Memory B cell (primary cell): ENCODE results near the gene ETV7.

ENCODE experiments used
- ATAC-seq: fragments of 150-1000 bp; cut with Tn5 transposase; 2 replicates; pipeline ENCODE4 v1.10.0; 2021; ENCODE audit warnings: low read depth, mild to moderate bottlenecking, moderate library complexity
- DNase-seq, 2 donors: peaks; one replicate each; pipeline ENCODE4 v3.0.0; 2022; ENCODE audit warnings: low spot score in 2 of 2
- H3K27ac Mint-ChIP-seq: one replicate; pipeline ENCODE4 v1.8.0; 2022; ENCODE audit warnings: mild to moderate bottlenecking, moderate library complexity, mixed read lengths
- H3K27me3 Mint-ChIP-seq: one replicate; pipeline ENCODE4 v1.8.0; 2022; ENCODE audit warnings: mixed read lengths
- H3K36me3 Mint-ChIP-seq: one replicate; pipeline ENCODE4 v1.8.0; 2022; ENCODE audit warnings: mild to moderate bottlenecking, mixed read lengths
- H3K4me1 Mint-ChIP-seq: one replicate; pipeline ENCODE4 v1.8.0; 2022; ENCODE audit warnings: mixed read lengths
- H3K4me3 Mint-ChIP-seq: one replicate; pipeline ENCODE4 v1.8.0; 2022; ENCODE audit warnings: mild to moderate bottlenecking, moderate library complexity, mixed read lengths
- H3K9me3 Mint-ChIP-seq: one replicate; pipeline ENCODE4 v1.8.0; 2022; ENCODE audit warnings: mixed read lengths

ETV7 gene

DNA sequence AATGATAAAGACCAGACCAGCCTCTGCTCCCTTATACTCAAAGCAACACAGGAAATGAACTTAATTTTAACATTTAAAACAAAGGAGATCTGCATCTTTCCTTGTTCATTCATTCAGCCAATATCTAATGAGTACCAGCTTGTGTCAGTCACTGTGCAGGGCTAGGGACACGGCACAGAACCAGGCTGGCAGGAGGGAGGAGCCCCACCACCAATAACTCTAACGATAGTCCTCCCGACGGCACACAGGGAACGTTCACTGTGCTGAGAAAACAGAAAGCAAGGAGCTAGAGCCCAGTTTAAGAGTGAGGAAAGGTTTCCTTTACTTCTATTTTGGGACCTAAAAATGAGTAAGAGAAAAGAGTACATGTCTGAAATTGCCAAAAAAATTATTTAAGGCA is 9.9 kb downstream of the ETV7 start:
- ATAC-seq (no peak), DNase-seq (no peak)
- Mint-ChIP-seq H3K36me3 (no peaks in the 10 kb centered on the region), H3K4me3 (no peak overlapping the region), H3K4me1 (peaks cover 8% of the 10 kb centered on the region), H3K9me3 (no peaks in the 10 kb centered on the region), H3K27me3 (no peaks in the 10 kb centered on the region), H3K27ac (no peak overlapping the region)

DNA sequence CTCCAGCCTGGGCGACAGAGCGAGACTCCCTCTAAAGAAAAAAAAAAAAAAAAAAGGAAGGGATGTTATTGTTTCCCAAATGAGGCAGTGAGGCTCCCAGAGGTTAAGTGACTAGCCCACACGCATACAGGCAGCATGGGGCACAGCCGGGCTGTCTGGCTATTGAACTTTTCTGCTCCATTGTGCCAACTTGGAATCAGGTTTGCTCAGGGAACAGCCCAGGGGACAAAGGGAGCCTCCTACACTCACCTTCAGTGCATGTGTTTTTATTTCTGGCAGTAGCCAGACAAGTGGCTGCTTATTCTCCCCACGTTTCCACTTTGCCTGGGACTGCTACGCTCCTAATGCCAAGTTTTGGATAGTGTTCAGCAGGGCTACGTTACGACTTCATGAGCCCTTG is 10.7 kb downstream of the ETV7 start:
- DNase-seq (no peak), ATAC-seq (no peak)
- no peaks in the 10 kb centered on the region for H3K36me3 Mint-ChIP-seq
- H3K4me1 Mint-ChIP-seq, result peaks cover 5% of the 10 kb centered on the region
- no peaks in the 10 kb centered on the region for H3K9me3 Mint-ChIP-seq
- H3K4me3 Mint-ChIP-seq, result no peak overlapping the region
- peaks cover 3% of the 10 kb centered on the region for H3K27me3 Mint-ChIP-seq
- no peak overlapping the region for H3K27ac Mint-ChIP-seq

DNA sequence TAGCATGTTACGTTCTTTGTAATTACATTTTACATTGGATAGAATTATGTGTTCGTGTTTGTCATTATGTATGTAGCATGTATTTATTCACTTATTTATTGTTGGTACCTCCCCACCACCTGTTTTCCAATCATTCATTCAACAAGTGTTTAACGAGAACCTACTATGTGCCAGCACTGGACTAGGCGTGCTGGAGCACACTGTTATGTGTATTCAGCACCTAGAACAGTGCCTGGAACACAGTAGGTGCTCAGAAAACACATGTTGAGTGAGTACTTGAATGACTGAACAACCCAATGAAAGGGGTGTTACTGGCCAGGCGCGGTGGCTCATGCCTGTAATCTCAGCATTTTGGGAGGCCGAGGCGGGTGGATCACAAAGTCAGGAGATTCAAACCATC is 11.3 kb downstream of the ETV7 start:
- Mint-ChIP-seq H3K36me3 (no peaks in the 10 kb centered on the region), H3K4me1 (peaks cover 5% of the 10 kb centered on the region), H3K27me3 (peaks cover 3% of the 10 kb centered on the region), H3K27ac (no peak overlapping the region), H3K4me3 (no peak overlapping the region), H3K9me3 (no peaks in the 10 kb centered on the region)
- no peak for DNase-seq
- ATAC-seq, result no peak

DNA sequence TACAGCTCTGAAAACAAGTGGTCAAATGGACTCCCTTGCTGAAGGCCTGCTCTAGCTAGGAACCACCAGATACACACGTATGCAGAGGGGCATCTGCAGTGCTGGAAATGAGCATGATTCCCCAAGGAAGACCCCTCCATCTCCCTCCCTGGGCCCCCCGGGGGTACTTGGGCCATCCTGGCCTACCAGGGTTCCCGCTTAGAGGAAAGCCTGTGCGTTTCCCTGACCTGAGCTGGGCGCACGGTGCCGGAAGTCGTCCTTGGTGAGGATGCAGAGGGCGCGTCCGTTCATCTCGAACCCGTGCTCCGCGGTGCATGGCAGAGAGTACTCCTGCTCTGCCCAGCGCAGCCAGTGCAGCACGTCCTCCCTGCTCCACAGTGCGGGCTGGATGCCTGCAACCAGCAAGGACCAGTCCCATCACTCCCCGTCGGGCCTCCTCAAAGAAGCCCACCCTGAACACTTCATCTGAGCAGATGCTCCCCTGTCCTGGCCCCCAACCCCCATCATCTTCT is 11.8 kb downstream of the ETV7 start:
- no peak overlapping the region for H3K4me3 Mint-ChIP-seq
- ATAC-seq, result no peak
- H3K36me3 Mint-ChIP-seq, result no peaks in the 10 kb centered on the region

DNA sequence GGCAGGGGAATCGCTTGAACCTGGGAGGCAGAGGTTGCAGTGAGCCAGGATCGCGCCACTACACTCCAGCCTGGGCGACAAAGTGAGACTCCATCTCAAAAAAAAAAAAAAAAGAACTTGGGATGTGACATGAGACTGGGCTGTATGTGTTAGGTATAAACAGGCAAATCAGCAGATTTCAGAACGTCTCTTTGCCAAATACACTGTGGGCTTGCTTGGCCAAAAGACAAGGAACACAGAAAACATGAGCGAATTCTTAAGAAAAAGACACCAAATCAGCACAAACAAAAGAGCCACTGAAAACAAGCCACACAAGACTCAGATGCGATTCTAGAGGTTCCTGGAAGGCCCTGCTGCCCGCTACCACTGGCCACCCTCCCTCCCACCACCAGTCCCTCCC is 12.5 kb downstream of the ETV7 start:
- H3K4me3 Mint-ChIP-seq, result no peak overlapping the region
- no peaks in the 10 kb centered on the region for H3K36me3 Mint-ChIP-seq
- H3K27me3 Mint-ChIP-seq, result peaks cover 3% of the 10 kb centered on the region
- no peak overlapping the region for H3K27ac Mint-ChIP-seq
- ATAC-seq (no peak), DNase-seq (no peak)
- H3K4me1 Mint-ChIP-seq, result peaks cover 5% of the 10 kb centered on the region
- no peaks in the 10 kb centered on the region for H3K9me3 Mint-ChIP-seq

More for the DNA sequence above, 11.8 kb downstream of the ETV7 start:
- H3K27ac Mint-ChIP-seq, result no peak overlapping the region
- no peaks in the 10 kb centered on the region for H3K9me3 Mint-ChIP-seq
- H3K4me1 Mint-ChIP-seq, result peaks cover 5% of the 10 kb centered on the region
- no peak for DNase-seq
- peaks cover 3% of the 10 kb centered on the region for H3K27me3 Mint-ChIP-seq

DNA sequence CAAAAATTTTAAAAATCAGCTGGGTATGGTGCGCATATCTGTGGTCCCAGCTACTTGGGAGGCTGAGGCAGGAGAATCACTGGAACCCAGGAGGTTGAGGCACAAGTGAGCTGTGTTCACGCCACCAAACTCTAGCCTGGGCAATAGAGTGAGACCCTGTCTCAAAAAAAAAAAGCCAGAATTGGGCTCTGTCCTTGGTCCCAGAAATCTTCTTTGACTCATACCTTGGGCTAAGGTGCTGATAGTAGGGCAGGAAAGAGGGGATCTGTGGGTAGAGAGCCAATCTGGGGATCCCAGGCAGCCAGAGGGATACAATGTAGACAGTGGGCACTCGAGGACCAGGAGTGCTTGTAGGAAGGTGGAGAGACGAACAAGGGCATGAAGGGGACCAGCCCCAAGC is 13.3 kb downstream of the ETV7 start:
- no peaks in the 10 kb centered on the region for H3K36me3 Mint-ChIP-seq
- H3K27ac Mint-ChIP-seq, result no peak overlapping the region
- DNase-seq, result no peak
- no peak for ATAC-seq
- peaks cover 5% of the 10 kb centered on the region for H3K4me1 Mint-ChIP-seq
- no peaks in the 10 kb centered on the region for H3K9me3 Mint-ChIP-seq
- no peak overlapping the region for H3K4me3 Mint-ChIP-seq
- H3K27me3 Mint-ChIP-seq, result peaks cover 3% of the 10 kb centered on the region

DNA sequence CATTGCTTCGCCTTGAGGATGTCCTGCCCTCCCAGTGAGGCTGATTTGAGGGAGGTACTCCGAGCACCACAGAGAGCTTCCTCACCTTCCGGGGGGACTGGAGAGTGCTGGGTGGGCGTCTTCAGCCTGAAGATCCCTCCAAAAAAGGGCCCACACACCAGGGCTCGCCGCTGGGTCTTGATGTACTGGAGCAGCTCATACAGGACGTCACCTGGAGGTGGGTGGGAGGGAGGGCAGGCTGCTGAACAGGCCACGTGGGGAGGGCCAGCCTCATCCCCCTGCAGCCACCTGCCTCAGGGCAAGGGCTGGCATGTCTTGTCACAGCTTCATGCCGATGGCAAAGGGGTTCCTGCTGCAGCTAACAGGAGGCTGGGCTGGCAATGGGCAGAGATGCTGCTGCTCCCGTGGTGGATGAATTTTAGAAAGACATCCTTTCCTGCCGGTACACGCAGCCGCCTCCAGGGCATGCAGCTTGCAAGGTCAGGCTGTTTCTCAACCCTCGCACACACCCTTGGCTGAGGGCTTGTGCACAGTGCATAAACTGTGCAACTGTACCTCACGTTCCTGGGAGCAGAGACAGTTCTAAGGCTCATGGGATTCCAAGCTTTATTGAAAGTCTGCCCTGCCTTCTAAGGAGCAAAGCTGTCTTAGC is 14.0 kb downstream of the ETV7 start:
- DNase-seq, result no peak
- ATAC-seq, result no peak
- H3K4me1 Mint-ChIP-seq, result peaks cover 2% of the 10 kb centered on the region
- H3K4me3 Mint-ChIP-seq, result no peak overlapping the region
- no peak overlapping the region for H3K27ac Mint-ChIP-seq
- H3K9me3 Mint-ChIP-seq, result no peaks in the 10 kb centered on the region
- peaks cover 3% of the 10 kb centered on the region for H3K27me3 Mint-ChIP-seq
- no peaks in the 10 kb centered on the region for H3K36me3 Mint-ChIP-seq

DNA sequence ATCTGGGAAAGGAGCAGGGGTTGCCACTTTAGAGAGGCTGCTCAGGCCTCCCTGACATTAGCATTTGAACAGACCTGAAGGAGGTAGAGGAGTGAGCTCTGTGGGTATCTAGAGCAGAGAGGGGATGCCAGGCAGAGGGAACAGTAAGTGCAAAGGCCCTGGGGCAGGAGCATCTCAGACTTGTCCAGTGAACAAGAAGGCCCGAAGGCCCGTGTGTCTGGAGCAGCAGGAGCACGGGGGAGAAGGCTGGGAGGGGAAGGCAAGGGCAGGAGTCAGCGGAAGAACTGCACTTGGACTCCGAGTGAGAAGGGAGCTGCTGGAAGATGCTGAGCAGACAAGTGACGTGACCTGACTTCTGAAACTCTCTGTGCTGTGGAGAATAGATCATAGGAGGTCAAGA is 15.4 kb downstream of the ETV7 start:
- Mint-ChIP-seq H3K4me3 (no peak overlapping the region), H3K27ac (no peak overlapping the region), H3K9me3 (no peaks in the 10 kb centered on the region), H3K36me3 (no peaks in the 10 kb centered on the region), H3K4me1 (no peaks in the 10 kb centered on the region), H3K27me3 (peaks cover 3% of the 10 kb centered on the region)
- ATAC-seq (no peak), DNase-seq (no peak)

DNA sequence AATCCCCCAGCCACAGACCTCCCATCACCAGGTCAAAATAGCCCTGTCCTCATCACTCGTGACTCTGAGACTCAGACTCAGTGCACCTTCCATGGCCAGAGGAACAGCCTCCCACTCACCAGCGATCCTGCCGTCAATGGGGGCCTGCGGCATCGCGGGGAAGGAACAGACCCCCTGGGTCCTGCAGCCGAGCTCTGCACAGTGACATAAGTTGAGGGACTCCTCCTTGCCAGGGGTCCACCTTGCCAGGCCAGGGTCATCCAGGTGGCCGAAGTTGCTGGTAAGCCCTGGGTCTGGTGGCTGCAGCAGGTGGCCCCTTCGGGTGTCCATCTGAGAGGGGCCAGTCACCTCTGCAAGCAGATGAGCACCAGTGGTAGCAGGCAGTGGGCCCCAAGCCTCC is 16.3 kb downstream of the ETV7 start:
- Mint-ChIP-seq H3K4me3 (no peak overlapping the region), H3K27ac (no peak overlapping the region), H3K36me3 (no peaks in the 10 kb centered on the region), H3K27me3 (peaks cover 3% of the 10 kb centered on the region), H3K4me1 (peaks cover 5% of the 10 kb centered on the region), H3K9me3 (no peaks in the 10 kb centered on the region)
- DNase-seq (no peak), ATAC-seq (no peak)

DNA sequence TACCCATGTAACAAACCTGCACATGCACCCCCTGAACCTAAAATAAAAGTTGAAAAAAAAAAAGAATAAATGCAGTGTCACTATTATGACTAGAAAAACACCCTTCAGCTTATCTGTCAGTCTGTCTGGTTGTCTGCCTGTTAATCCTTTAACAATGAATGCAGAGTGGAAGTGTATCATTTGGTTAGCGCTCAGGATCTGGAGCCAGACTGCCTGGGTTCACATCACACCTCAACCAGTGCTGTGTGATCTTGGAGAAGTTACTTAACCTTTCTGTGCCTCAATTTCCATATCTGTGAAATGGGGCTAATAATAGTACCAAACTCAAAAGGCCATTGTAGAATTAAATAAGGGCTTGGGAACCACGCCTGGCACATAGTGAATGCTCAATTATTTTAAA is 16.8 kb downstream of the ETV7 start:
- no peak overlapping the region for H3K27ac Mint-ChIP-seq
- H3K9me3 Mint-ChIP-seq, result no peaks in the 10 kb centered on the region
- H3K27me3 Mint-ChIP-seq, result peaks cover 3% of the 10 kb centered on the region
- H3K4me3 Mint-ChIP-seq, result no peak overlapping the region
- ATAC-seq, result no peak
- DNase-seq, result no peak
- H3K4me1 Mint-ChIP-seq, result peaks cover 5% of the 10 kb centered on the region
- no peaks in the 10 kb centered on the region for H3K36me3 Mint-ChIP-seq

DNA sequence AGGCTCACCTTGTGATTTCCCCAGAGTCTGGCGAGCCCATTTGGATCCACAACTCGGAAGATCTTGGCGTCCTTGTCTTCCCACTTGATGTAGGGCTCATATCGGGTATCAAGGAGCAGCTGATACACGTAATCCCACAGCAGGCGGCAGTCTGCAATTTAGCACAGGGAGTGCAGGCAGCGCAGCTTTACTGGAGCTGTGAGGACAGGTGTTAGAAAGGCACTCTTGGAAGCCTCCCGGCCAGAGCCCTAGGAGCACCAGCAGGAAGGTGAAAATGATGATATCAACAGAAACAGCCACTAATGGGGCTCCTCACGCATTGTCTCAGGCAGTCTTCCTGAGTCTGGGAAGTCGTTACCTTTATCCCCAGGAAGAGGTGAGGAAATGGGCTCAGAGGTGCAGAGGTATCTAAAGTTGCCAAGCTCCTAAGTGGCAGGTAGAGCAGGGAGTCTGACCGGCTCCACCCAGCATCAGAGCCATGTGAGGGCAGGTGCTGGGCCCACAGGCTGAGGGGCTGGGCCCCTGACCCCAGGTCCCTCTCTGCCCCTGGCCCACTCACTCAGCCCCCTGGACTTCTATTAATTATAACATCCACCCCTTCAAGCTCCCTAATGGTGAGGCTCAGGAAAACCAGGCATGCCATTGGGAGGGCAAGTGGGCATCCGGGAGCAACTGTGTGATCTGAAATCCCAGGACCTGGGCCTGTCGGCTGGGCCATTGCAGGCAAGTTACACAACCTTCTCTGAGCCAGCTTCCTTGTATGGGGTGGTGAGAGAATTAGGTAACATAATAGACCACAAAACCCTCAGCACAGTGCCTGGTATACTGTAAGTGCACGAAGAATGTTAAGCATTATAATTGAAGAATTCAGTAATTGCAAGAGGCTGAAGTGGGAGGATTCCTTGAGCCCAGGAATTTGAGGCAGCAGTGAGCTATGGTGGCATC is 18.3 kb downstream of the ETV7 start:
- Mint-ChIP-seq H3K4me1 (peaks cover 15% of the 10 kb centered on the region), H3K27me3 (peaks cover 3% of the 10 kb centered on the region), H3K4me3 (no peak overlapping the region), H3K27ac (no peak overlapping the region), H3K36me3 (no peaks in the 10 kb centered on the region), H3K9me3 (no peaks in the 10 kb centered on the region)
- DNase-seq (no peak), ATAC-seq (no peak)

DNA sequence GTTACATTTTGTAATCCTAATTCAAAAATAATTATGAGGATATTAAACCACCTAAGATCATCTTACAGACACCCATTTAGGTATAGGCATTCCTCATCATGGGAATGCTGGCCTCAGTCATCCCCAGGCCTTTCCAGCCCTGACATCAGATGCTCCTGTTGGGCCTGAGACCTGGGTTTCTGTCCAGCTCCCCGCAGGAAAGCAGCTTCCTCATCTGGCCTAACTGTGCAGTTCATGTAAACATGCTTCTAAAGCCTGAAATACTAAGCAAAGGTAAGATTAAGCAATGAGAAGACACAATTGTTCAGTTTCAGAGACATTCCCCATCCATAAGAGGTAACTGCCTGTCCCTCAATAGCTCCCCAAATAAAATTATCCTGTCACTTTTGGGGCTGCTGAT is 19.0 kb downstream of the ETV7 start:
- no peak for DNase-seq
- peaks cover 15% of the 10 kb centered on the region for H3K4me1 Mint-ChIP-seq

DNA sequence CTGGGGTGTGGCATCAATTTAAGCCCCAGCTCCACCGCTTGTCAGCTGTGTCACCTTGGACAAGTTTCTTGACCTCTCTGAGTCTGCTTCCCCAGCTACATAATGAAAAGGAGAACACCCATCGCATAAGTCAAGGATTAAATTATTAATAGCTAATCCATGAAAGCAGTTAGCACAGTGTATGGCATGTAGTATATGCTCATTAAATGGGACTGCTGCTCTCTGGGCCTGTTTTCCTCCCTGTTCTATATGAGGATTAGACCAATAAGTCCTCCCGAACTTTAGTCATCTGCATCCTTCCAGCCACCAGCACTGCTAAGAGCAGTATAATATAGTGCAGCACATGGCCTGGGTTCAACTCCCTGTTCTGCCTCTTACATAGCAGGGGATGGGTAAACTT is 19.7 kb downstream of the ETV7 start:
- peaks cover 3% of the 10 kb centered on the region for H3K27me3 Mint-ChIP-seq
- peaks cover 15% of the 10 kb centered on the region for H3K4me1 Mint-ChIP-seq
- no peaks in the 10 kb centered on the region for H3K9me3 Mint-ChIP-seq
- ATAC-seq (no peak), DNase-seq (no peak)
- no peaks in the 10 kb centered on the region for H3K36me3 Mint-ChIP-seq
- H3K27ac Mint-ChIP-seq, result no peak overlapping the region
- H3K4me3 Mint-ChIP-seq, result no peak overlapping the region

More for the DNA sequence above, 19.0 kb downstream of the ETV7 start:
- no peak overlapping the region for H3K4me3 Mint-ChIP-seq
- H3K27me3 Mint-ChIP-seq, result peaks cover 3% of the 10 kb centered on the region
- H3K27ac Mint-ChIP-seq, result no peak overlapping the region
- no peaks in the 10 kb centered on the region for H3K36me3 Mint-ChIP-seq
- no peak for ATAC-seq
- H3K9me3 Mint-ChIP-seq, result no peaks in the 10 kb centered on the region

DNA sequence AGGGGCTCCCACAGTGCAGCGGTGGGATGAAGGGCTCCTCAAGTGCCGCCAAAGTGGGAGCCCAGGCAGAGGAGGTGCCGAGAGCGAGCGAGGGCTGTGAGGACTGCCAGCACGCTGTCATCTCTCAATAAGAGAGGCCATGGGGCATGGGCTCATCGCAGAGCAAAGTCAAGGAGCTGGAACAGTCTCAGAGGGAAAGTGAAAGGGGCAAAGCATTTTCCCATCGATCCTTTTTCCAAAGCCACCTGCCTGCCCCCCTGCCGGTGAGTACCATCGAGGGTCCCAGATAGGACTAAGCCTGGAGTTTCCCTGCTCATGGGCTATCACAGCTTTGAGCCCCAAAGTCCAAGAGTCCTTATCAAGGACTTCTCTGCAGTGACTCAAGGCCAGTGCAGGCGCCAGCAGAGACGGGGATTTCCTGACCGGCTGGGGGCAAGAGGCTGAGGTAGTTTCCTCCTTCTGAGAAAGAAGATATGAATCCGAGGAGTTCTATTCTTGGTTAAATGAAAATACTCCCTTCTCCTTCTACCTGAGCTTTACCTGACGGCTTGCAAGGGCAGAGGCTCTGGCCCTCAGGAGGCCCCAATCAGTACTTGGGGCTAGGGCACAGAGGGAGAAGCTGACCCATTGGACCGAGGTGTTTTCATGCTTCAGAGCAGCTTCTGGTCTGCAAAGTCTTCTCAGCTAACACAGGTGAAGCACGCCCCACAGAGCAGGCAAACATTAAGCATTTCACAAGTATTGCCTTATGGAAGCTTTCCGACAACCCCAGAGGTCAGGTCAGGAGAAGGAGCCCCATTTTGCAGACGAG is 22.6 kb downstream of the ETV7 start:
- H3K36me3 Mint-ChIP-seq, result no peaks in the 10 kb centered on the region
- DNase-seq, result peak; percentile 37 to 45
- no peaks in the 10 kb centered on the region for H3K9me3 Mint-ChIP-seq
- ATAC-seq, result peak; percentile 86
- H3K27me3 Mint-ChIP-seq, result no peaks in the 10 kb centered on the region
- H3K4me3 Mint-ChIP-seq, result peak overlapping the region; percentile 74
- H3K27ac Mint-ChIP-seq, result peak overlapping the region; percentile 86
- peaks cover 22% of the 10 kb centered on the region for H3K4me1 Mint-ChIP-seq
